AG09309 (cell line): ENCODE results near the gene DNAJC11.
A peak's percentile ranks its signal among the peaks of the same experiment; 100 is the strongest.

Experiments
- DNase-seq: peaks from one replicate; pipeline ENCODE4 v3.0.0-alpha.2; 2010; ENCODE audit warnings: low read depth
- H3K4me3 ChIP-seq: 2 replicates; pipeline ENCODE4 v1.5.1; 2011; ENCODE audit warnings: mild to moderate bottlenecking, low read depth, low read length, moderate library complexity; ENCODE audit not compliant: control insufficient read depth
- TF ChIP-seq, protein P1 (sequence below): IDR thresholded peaks from 2 replicates; pipeline ENCODE4 v1.5.1; 2011; ENCODE audit warnings: mild to moderate bottlenecking, low read depth, low read length, inconsistent platforms; ENCODE audit not compliant: insufficient read depth, control insufficient read depth; ENCODE audit errors: missing control alignments

Gene DNAJC11

DNA sequence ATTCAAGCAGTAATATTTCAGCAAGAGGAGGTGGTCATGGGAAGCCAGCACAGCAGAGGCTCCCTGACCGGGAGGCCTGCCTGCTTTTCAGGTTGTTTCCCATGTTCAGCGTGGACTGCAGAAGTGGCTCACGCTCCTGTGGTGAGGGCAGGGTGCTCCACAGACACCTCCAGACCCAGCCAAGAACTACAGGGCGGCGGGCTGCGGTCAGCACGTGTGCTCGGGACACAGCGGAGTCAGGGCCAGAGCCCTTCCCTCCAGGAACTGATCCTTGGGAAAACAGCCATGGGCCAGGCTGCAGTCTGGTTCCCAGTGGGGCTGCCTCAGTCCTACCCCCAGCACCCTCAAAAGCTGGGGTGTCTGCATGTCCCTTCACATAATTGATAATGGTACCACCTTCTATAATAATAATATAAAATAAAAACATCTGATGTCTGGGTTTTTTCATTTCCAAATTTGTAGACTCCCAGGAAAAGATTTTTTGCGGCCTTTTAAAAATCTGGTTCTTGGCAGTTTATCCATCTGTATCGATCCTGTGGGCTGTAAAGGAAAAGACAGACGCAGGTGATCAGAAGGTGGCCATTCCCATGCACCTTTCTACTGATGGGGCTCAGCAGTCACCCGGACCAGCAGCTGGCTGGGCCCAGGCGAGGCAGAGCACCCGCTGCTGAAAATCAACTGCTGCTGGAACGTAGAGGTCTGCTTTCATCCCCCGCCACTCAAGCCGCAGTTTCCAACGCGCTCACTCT, 66.3 kb downstream of the DNAJC11 start:
- no peak overlapping the region for H3K4me3 ChIP-seq
- TF ChIP-seq, protein P1, sequence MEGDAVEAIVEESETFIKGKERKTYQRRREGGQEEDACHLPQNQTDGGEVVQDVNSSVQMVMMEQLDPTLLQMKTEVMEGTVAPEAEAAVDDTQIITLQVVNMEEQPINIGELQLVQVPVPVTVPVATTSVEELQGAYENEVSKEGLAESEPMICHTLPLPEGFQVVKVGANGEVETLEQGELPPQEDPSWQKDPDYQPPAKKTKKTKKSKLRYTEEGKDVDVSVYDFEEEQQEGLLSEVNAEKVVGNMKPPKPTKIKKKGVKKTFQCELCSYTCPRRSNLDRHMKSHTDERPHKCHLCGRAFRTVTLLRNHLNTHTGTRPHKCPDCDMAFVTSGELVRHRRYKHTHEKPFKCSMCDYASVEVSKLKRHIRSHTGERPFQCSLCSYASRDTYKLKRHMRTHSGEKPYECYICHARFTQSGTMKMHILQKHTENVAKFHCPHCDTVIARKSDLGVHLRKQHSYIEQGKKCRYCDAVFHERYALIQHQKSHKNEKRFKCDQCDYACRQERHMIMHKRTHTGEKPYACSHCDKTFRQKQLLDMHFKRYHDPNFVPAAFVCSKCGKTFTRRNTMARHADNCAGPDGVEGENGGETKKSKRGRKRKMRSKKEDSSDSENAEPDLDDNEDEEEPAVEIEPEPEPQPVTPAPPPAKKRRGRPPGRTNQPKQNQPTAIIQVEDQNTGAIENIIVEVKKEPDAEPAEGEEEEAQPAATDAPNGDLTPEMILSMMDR = no peak
- no peak for DNase-seq

DNA sequence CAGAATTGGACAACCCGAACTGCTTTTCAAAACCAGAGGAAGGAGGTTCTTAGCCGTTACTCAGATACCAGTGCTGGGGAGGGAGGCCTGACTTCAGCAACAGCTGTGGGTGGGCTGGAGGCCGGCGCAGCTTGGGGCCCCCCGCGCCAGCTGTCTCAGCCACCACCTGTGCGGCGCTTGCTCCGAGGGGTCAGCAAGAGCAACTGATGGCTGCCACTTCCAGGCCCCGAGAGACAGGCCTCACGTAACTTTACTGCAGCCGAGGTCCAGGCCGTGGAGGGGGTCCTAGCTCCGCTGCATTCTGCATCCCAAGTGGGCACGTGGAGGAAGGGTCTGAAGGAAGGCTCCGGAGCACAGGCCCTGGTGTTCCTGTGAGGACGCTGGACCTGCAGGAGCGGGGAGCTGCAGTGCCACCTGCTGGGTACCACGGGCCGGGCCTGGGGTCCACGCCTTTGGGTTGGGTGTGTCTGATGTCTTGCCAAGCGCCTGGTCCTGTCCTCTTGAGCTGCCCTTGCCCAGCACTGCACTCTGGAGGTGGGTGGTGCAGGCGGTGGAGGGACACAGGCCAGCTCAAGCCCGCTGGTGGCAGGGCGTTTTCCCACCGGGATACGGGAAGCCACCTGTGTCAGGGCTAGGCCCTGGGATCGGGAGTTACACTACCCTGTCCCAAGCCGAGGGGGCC, 67.1 kb downstream of the DNAJC11 start:
- TF ChIP-seq, protein P1 = peak; percentile 55

DNA sequence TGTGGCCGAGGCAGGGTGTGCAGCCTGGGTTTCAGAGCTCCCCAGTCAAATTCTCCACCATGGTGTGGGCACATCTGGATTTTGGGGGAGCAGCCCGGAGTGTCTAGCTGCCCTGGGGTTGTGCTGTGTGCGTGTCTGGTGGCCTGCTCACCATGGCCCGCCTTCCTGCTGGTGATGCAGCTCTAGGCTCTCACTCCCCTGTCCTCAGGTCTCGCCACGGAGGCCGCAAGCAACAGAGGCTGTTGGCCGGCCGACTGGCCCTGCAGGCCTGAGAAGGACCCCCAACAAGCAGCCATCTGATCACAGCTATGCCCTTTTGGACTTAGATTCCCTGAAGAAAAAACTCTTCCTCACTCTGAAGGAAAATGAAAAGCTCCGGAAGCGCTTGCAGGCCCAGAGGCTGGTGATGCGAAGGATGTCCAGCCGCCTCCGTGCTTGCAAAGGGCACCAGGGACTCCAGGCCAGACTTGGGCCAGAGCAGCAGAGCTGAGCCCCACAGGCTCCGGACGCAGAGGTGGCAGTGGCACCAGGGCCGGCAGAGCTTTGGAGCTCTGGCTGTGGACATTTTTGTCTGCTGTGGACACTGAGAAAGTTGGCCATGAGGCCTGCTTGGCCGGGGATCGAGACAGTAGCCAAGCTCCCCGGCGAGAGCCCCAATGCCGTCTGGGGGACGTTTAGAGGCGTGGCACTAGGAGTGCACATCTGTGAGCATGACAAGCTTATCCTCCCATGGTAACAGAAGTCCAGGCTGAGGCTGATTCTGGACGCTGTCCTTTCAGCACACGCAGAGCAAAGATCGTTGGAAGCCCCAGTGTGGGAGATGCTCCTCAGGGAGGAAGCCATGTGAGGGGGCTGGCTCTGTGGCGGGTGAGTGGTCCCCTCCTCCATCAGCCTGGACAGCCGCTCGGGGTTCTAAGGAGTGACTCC, 68.8 kb downstream of the DNAJC11 start:
- no peak for DNase-seq
- TF ChIP-seq, protein P1 = no peak
- no peak overlapping the region for H3K4me3 ChIP-seq

More for the DNA sequence above, 67.1 kb downstream of the DNAJC11 start:
- H3K4me3 ChIP-seq = no peak overlapping the region
- no peak for DNase-seq

DNA sequence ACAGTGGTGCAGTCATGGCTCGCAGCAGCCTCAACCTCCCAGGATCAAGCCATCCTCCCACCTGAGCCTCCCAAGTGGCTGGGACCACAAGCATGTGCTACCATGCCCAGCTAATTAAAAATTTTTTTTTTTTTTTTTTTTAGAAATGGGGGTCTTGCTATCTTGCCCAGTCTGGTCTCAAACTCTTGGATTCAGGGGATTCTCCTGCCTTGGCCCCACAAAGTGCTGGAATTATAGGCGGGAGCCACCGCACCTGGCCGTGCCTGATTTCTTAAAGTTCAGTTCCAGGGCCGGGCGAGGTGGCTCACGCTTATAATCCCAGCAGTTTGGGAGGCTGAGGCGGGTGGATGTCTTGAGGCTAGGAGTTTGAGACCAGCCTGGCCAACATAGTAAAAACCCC, 70.6 kb downstream of the DNAJC11 start:
- TF ChIP-seq, protein P1 = no peak
- no peak overlapping the region for H3K4me3 ChIP-seq
- DNase-seq = no peak

DNA sequence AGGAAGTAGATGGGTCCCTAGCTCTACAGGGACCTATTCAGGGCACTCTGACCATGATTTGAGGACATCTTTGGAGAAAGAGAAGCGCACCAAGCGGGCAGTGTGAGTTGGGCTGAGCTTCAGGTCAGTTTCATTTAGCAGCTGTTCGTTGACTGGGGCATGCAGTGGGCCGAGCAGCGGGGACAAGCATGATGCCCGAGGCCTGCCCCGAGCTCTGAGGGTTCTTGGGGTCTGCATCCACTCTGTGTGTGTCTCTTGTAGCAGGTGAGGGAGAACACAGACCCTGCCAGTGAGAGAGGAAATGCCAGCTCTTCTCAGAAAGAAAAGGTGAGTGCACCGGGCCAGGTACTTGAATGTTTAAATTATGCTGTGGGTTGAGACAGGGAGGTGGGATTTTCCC, 71.6 kb downstream of the DNAJC11 start:
- TF ChIP-seq, protein P1 = no peak
- DNase-seq = no peak
- H3K4me3 ChIP-seq = no peak overlapping the region

DNA sequence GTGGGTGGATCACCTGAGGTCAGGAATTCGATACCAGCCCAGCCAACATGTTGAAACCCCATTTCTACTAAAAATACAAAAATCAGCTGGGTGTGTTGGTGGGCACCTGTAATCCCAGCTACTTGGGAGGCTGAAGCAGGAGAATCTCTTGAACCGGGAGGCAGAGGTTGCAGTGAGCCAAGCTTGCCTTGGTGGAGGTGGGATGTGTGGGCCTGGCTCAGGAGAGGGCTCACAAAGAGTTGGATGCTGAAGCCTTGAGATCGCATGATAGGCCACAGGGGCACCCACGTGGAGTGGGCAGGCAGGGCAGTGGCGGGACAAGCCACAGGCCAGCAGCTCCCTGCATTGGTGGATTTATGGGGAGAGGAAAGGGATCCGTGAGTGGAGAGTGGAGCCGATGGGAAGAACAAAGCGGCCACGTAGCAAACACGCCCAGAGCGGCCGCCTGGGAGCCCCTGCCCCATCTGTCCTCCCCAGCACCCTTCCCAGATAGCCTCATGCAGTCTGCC, 72.6 kb downstream of the DNAJC11 start:
- DNase-seq = no peak
- no peak overlapping the region for H3K4me3 ChIP-seq
- TF ChIP-seq, protein P1 = no peak
